HuH-7 (cell line): ENCODE results near the gene GPR17.

Experiments
- DNase-seq: peaks from one replicate; pipeline ENCODE4 v3.0.0; 2011; ENCODE audit warnings: low spot score

The GPR17 gene

DNA sequence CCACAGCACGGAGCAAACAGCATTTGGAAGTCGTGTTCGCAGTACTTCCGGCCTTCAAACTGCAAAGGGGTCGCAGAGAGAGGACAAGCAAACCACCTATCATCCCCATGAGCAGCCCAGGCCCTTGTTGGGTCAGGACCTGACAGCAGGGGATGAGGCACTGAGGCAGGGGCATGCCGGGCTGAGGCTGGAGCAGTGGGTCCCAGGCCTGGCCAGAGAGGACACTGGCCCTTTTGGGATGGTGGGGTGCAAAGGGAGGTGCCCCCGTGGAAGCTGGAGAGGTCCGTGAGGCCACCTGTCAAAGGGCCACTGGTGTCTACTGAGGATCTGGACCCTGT, 8.9 kb downstream of the GPR17 start:
- DNase-seq: no peak

DNA sequence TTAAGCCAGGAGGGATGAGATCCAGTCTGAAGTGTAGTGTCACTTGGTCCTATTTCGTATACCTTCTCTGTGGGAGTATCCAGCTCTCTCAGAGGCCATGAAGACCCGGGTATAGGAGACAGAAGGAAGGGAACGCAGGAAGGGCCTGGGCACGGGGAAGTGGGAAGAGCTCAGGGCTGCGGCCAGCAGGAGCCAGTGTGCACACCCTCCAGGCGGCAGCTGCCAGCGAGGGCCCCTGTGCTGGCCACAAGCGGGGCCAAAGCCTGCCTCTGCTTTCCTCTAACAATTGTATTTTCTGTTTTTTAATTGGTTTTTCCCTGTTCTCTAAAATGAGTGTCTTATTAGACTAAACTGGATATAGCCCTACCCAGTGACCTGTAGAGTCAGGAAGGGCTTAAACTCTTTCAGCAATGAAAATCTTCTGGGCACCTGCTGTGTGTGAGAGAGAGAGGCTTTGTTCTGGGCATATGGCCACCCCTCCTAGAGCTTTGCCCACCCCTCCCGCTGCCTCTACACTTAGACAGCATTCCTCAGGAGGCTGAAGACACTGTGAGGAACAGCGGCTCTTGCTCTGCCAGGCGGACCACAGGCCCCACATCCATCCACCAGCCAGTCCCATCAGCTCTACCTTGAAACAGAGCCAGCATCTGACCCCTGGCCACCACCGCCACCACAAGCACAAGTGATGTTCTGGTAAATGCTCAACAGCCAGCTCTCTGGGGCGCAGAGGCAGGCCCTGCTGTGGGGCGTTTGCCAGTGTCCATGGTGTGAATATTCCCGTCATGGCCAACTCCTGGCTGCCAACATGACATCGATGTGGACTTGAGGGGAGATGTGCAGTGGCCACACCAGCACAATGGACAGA, 9.5 kb downstream of the GPR17 start:
- no peak for DNase-seq

DNA sequence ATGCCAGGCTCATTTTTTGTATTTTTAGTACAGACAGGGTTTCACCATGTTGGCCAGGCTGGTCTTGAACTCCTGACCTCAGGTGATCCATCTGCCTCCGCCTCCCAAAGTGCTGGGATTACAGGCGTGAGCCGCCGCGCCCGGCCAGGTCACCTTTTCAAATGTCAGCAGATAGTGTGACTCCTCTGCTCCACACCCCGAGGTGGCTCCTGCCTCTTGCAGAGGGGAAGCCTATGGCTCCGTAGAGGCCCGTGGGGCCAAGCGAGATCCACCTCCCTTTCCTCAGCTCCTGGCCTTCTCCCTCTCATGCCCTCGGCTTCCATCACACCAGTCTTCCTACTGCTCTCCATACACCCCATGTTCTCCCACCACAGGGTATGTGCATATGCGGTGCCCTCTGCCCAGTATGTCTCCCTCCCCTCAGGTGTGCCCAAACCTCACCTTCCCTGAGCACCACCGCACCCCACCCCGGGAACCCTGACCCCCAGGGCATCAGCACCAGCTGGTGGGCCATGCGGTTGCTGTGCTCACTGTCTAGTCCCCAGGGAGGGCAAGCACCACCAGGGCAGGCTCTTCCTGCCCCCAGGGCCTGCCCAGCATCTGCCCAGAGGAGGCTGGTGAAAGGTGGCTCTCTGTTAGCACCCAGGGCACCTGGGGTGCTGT, 10.7 kb downstream of the GPR17 start:
- DNase-seq: no peak

DNA sequence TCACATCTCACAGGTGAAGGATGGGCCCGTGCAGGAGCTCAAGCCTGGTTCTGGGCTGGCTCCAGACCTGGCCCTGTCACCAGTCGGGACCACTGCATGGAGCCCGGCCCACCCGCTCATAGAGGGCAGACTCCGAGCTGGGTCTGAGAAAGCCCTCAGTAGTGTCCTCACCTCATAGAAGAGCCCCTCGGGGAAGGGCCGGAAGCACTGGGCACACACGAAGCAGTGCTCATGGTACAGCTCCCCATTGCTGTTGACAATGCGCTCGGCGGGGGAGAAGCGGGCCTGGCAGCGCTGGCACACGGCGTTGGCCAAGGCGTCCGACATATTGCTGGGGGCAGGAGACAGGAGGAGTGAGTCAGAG, 11.3 kb downstream of the GPR17 start:
- DNase-seq: no peak

DNA sequence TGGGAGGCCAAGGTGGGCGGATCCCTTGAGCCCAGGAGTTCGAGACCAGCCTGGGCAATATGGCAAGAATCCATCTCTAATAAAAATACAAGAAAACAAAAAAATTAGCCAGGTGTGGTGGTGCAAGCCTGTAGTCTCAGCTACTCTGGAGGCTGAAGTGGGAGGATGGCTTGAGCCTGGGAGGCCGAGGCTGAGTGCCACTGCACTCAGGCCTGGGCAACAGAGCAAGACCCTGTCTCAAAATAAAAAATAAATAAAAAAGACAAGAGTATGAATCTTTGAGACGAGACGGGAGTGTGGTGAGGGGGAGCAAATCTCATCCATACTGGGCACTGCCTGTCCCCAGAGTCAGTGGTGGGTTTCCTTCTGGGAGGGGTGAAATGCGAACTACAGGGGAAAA, 12.2 kb downstream of the GPR17 start:
- no peak for DNase-seq

DNA sequence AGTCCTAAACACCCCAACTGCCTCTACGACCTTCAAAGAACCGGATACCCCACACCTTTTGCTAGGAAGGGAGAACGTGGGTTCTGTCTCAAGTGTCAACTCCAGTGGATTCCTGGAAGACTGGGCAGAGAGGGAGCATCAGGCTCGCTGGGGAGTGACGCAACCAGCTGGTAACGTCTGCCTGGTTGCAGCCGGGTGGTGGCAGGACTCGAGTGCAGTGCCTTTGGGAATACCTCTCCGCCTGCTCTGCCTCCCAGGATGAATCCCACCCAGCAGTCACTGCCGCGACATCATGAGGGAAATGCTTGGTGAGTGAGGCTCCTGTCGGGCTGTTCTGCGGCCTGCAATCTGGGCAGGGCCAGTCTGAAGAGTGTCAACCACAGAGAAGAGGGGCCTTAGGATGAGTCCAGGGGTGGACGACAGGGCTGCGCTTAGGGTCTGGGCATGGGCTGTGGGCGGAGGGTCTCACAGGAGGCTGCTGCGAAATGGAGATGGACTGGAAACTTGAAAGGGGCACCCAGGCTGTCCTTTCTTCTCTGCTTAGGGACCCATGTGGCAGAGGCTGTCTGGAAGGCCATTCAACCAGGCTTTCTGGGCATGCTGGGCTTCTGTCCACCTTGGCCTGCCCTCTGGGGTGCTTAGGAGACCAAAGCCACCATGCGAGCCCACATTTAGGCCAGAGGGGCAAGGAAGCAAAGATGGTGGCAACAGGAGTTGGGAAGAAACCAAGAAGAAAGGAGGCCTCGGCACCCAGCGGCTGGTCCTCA, 12.9 kb downstream of the GPR17 start:
- no peak for DNase-seq

DNA sequence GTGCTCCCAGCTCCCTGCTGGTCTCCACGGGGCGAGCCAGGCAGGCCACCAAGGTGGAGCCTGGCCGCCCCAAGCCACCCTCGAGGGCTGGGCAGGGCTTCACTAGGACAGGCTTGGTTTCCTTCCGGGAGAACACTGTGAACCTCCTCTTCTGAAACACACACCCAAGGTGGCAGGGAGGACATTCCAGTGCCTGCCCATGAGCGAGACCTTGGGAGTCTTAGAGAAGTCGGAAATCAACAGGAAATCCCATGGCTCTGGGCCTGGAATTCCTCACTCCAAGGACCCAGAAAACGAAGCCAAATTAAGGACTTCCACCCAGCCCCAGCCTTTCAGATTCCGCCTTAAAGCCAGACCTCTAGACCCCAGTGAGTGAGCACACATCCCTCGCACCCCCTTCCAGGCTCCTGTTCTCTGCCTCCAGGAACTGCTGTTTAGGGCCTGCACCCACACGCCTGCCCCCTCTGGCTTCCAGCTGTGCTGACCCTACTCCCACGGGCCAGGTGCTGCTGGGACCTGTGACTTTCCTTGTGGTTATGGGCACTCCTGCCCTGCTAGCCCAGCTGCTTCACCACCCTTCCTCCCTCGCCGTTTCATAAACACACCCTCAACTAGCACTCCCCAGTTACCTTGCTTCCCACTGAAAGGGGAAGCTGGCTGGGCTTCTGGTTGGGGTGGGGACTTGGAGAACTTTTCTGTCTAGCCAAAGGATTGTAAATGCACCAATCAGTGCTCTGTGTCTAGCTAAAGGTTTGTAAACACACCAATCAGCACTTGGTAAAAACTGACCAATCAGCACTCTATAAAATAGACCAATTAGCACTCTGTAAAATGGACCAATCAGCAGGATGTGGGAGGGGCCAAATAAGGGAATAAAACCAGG, 13.7 kb downstream of the GPR17 start:
- no peak for DNase-seq

DNA sequence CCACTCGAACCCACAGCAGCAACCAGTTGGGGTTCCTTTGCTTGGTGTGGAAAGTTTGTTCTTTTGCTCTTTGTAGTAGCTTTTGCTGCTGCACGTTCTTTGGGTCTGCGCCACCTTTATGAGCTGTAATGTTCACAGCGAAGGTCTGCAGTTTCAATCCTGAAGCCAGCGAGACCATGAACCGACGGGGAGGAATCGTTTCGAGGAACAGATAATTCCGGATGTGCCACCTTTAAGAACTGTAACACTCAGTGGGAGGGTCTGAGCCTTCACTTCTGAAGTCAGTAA, 14.3 kb downstream of the GPR17 start:
- DNase-seq: no peak

DNA sequence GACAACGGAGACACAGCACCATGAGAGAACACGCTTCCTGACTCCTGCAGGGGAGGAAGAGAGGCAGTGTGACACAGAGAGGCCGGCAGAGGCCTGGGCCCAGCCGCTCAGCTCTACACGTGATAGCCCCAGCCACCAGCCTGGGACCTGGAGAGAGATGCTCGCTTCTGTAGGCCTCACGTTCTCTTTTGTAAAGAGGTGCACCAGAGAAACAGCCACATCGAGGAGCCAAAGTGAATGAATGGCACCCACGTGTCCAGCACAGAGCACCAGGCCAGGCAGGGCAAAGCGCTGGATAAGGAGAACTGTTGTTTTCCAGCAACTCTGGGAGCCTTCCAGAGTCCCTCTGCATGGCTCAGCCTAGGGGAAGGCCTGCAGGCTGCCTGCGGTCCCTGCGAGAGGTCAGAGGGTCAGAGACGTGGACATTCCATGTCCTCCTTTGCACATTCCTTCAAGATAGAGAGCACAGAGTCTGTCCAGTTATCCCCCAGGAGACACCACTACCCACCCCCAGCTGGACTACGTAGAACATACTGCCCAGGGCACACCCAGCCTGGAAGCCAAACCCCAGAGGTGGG, 15.2 kb downstream of the GPR17 start:
- no peak for DNase-seq

DNA sequence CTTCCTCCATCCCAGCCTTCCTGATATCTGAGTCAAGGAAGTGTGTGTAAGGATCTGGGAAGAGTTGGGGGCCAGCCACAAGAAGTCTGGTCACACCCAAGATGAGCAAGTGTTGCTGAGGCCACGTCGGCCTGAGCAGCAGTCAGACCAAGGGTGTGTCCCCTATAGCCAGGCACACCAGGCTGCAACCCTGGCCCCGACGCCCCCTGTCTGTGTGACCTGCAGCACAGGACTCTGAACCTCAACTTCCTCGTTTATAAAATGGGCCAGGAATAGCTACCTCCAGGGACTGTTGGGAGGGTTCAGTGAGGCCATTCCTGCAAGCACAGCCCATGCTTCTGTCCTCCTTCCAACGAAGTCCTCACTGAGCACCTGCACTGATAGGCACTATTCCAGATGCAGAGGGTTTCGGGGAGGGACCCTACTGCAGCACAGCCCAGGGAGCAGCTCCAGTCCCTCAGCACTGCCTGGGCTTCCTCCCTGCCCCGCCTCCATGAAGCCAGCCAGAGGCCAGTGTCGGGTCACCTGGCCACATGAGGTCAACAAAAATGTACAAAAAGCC, 16.1 kb downstream of the GPR17 start:
- DNase-seq: no peak

DNA sequence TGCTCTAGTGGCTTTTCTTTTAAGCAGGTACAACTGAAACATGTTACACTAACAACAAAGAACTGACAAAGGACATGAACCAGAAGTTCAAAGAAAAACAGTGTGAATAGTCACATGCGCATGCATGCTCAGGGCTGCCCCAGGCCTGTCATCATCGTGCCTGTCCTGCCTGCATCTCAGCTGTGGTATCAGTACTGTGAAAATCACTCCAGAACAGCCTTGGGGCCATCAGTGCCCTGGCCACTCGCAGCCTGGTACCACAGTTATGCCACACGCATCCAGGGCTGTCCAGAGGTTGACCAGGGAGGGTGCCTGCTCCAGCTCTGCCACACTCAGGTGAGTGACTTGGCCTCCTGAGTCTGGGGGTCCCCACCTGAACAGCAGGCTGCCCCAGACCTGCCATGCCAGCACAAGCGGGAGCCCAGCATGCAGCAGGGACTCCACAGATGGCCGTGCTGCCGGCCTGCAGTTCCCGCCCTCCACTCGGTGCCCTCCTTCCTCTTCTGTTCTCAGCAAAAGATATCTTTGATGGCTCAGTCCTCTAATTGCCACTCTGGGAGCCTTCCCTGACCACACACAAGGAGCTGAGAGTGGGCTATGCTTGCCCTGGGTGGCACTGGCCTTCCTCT, 17.1 kb downstream of the GPR17 start:
- no peak for DNase-seq

DNA sequence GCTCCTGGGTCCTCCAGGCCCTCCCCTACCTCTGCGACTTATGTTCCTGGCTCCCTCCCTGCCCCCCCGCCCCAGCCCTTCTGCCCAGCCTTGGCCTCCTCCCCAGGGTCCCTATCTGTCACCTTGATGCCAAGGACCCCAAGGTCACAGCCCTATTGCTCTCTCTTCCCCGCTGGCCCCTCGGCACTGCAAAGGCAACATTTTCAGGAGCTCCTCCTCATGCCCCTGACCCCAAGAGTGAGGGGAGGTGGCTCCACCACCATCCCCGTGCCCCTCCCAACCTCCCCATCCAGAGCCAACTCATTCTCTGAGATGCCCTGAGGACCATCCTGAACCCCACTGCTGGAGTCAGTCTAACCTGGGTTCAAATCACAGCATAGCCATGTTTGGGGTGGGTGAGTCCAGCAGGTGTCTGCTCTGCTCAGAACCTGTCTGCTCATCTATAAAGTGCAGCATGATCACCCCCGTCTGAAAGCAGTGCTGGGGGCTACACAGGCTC, 17.7 kb downstream of the GPR17 start:
- no peak for DNase-seq

DNA sequence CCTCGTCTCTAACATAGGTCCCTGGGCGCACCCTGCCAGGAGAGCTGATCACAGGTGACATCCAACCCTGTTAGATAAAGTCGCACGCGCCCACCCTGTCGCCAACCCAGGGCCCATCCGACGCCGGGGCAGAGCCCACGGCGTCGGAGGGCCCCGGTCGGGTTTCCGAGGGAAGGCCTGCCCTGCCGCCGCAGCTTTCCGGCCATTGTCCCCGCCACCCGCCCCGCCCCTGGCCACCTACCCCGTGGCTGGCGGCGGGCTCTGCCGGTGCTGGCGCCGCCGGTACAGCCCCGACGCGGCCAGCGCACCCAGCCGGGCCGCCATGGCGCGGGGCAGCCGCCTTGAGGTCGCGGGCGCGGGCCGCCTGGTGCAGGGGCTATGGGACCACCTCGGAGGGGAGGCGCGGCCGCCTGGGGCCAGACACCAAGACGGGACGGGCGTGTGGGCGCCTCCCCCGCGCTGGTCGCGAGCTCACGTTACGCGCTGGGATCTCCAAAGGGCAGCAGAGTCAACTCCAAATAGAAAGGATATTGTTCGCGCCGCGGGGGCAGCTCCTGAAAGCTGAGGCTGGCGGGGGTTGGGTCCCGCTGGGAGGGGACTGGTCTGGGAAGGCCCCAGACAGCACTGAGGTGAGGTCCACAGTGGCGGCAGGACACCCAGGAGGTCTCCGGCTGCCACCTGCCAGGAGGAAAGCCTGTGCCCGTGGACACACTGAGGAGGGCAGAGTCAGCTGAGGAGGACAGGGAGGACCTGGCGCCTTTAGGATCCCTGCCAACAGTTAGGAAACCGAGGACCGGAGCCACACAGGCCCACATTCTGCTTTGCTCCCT, 18.3 kb downstream of the GPR17 start:
- no peak for DNase-seq

DNA sequence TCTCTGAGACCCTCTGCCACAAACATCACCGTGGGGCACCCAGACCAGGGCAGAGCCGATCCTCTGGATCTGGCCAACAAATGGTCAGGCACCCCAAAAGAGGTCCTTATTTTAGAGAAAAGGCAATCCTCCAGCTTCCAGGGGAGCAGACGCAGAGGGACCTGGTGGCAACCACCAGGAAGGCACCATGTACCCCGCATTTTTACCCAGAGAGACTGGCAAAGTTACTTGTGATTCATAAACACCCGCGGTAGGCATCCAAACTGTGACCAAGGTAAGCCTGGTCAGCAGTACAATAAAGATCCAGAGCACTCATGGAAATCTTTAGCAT, 18.9 kb downstream of the GPR17 start:
- no peak for DNase-seq

DNA sequence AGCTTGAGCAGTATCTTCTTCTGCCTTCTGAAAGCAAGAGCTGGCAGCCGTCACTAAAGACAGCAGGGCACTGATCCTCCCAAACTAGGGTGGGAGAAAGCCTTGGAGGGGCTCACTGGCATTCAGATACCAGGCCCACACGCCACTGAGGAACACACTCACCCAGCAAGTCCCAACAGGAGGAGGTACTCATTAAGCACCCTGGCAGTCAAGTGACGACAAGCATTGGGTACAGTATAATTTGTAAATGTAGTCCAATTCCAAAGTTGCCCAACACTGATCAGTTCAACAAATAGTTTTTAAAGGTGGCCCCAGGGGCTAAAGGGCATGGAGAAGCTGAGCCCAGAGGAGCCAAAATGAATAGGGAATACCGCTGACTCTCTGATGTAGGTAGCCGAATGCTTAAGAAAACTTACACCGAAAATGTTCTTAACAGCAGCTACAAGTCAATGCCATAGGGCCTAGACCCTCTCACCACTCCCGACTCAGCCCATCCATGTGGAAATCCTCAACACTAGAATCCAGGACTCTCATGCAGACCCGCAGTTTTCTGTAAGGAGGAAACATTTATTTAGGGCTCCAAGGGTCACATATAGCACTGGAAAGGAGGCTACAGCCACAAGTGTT, 19.4 kb downstream of the GPR17 start:
- no peak for DNase-seq

DNA sequence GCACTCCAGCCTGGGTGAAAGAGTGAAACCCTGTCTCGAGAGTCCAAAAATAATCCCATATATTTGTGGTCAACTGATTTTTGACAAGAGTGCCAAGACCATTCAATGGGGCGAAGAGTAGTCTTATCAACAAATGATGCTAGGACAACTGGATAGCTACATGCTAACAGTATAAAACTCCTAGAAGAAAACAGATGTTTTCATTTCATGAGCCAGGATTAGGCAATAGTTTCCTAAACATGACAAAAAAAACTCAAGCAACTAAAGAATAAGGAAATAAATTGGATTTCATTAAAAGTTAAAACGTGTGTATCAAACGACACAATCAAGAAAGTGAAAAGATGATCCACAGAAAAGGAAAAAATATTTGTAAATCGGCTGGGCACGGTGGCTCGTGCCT, 23.1 kb downstream of the GPR17 start:
- DNase-seq: no peak

DNA sequence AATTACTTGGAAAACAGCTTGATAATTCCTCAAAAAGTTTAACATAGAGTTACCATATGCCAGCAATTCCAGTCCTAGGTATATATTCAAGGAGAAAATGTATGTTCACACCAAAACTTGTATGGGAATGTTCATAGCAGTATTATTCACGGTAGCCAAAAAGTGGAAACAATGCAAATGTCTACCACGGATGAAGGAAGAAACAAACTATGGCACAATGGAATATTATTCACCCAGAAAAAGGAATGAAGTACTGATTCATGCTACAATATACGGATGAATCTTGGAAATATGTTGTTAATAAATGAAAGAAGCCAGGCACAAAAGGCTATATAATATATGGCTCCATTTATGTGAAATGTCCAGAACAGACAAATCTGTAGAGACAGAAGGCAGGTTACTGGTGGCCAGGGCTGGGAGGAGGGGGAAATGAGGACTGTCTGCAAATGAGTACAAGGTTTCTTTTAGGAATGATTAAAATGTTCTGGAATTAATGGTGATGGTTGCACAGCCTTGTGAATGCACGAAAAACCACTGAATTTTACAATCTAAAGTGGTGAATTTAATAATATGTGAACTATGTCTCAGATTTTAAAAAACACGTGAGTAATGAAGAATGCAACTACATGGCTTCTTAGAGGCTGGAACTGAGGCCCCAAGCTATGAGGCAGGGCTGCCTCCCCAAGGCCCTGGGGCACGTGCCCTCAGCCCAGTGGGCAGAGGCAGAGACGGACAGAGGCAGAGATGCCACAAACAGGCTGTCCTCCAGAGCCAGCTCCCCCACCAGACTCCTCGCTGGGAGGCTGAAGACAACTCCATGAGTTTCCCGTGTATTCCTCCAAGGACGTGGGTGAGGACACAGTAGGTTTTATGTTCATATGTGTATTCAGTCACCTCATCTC, 24.4 kb downstream of the GPR17 start:
- DNase-seq: no peak

DNA sequence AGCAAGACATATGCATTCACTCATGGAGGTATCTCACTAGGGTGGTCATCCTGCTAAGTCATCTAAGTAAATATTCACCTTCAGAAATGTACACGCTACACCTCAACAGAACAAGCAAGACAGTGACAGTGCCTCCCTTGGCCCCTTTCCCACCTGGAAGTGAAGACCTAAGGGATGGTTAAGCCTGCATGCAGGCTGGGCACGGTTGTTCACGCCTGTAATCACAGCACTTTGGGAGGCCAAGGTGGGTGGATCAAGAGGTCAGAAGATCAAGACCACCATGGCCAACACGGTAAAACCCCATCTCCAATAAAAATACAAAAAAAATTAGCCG, 25.0 kb downstream of the GPR17 start:
- DNase-seq: no peak
